GM21528 (cell line): Measurements from ENCODE around the gene ZNF585A.
"Not testable (repeated sequence)": the region's sequence is repeated elsewhere in the genome, so short reads cannot be mapped to it uniquely, and the experiment has no call there.

Source experiments
- ATAC-seq: cut with Tn5 transposase; IDR thresholded peaks from one replicate; pipeline ENCODE4 v1.9.1; 2021; ENCODE audit warnings: mild to moderate bottlenecking, moderate library complexity; ENCODE audit not compliant: unreplicated experiment, low FRiP score

Gene ZNF585A

GRCh38 chr19:37172368-37173366, at the start of gene ZNF585A:
Gene ZNF585A, minus strand, starts transcription at chr19:37172695. Its CDS starts 2,785 bp downstream, at chr19:37169910.
- ATAC-seq, result peak; percentile 98

- ATAC-seq, result no peak
Measured at GRCh38 chr19:37221136-37221535, 48.6 kb upstream of the ZNF585A start.

GRCh38 chr19:37220383-37220782, 47.9 kb upstream of the ZNF585A start:
- no peak for ATAC-seq

- ATAC-seq, result peak; percentile 4
Measured at GRCh38 chr19:37218592-37218935, 46.1 kb upstream of the ZNF585A start.

GRCh38 chr19:37217775-37218591, 45.5 kb upstream of the ZNF585A start, which contains the start of gene ZNF383:
Gene ZNF383, plus strand, starts transcription at chr19:37218214. Its CDS starts 12,240 bp downstream, at chr19:37230454.
- peak; percentile 86 for ATAC-seq

- no peak for ATAC-seq
Measured at GRCh38 chr19:37217480-37217774, 44.9 kb upstream of the ZNF585A start.

GRCh38 chr19:37197768-37198167, 25.3 kb upstream of the ZNF585A start:
- no peak for ATAC-seq

GRCh38 chr19:37197115-37197514, 24.6 kb upstream of the ZNF585A start:
- not testable (repeated sequence) for ATAC-seq

GRCh38 chr19:37195248-37195647, 22.8 kb upstream of the ZNF585A start:
- not testable (repeated sequence) for ATAC-seq

- ATAC-seq, result not testable (repeated sequence)
Measured at GRCh38 chr19:37186071-37186470, 13.6 kb upstream of the ZNF585A start.

- no peak for ATAC-seq
Measured at GRCh38 chr19:37165635-37166034, 6.9 kb downstream of the ZNF585A start.

GRCh38 chr19:37160153-37160552, 12.3 kb downstream of the ZNF585A start:
- no peak for ATAC-seq

- ATAC-seq, result no peak
Measured at GRCh38 chr19:37148214-37148613, 24.3 kb downstream of the ZNF585A start.

GRCh38 chr19:37136111-37136510, 36.4 kb downstream of the ZNF585A start:
- ATAC-seq, result no peak

GRCh38 chr19:37128821-37129177, 43.7 kb downstream of the ZNF585A start:
- ATAC-seq, result no peak

GRCh38 chr19:37127999-37128820, 44.3 kb downstream of the ZNF585A start:
- ATAC-seq, result no peak

- not testable (repeated sequence) for ATAC-seq
Measured at GRCh38 chr19:37122093-37122492, 50.4 kb downstream of the ZNF585A start.

GRCh38 chr19:37114001-37114400, 58.5 kb downstream of the ZNF585A start:
- no peak for ATAC-seq

GRCh38 chr19:37111753-37112152, 60.7 kb downstream of the ZNF585A start:
- ATAC-seq, result not testable (repeated sequence)

GRCh38 chr19:37104135-37104534, 68.4 kb downstream of the ZNF585A start:
- ATAC-seq, result not testable (repeated sequence)
